HCT116 (cell line): ENCODE measurements around the gene AHRR. TPM values are rescaled to one million over a fixed set of nuclear protein-coding genes. Genes with fewer than 3 reads are reported as not detected.

Experiments used
- ATAC-seq: fragments of 200-7000 bp; cut with Tn5 transposase; 2 replicates; pipeline ENCODE4 v1.9.1; 2020; ENCODE audit warnings: mild to moderate bottlenecking, moderate library complexity
- BruUV-seq: library from RNA; stranded (reverse); fragments of 400-500 nt; replicated peaks from 2 replicates; lab custom pipeline; 2021; lab: Mats Ljungman, UMichigan
- CTCF ChIA-PET: fragments of 300-600 bp; sonication (Branson Sonifier 250); formaldehyde crosslinking; loops from one replicate; lab custom pipeline; 2021; ENCODE audit warnings: antibody characterized with exemption; lab: Charles Lee
- POLR2A ChIA-PET: fragments of 300-600, 350-600 bp; sonication (Branson Sonifier 250); formaldehyde crosslinking; loops from one replicate; lab custom pipeline; 2021; ENCODE audit warnings: antibody characterized with exemption; lab: Charles Lee
- RAD21 ChIA-PET, 2 experiments: fragments of 300-600 bp; sonication (Branson Sonifier 250); formaldehyde crosslinking; loops; one replicate each; lab custom pipeline; 2023; ENCODE audit warnings: low total read pairs in 2 of 2; ENCODE audit not compliant: uncharacterized antibody in 2 of 2, unreplicated experiment in 2 of 2, low non-redundant PET in 1 of 2; lab: Charles Lee
- DNase-seq: peaks from one replicate; pipeline ENCODE4 v3.0.0-alpha.2; 2010; ENCODE audit warnings: low read depth, low spot score
- H2AFZ ChIP-seq: fragments of 200-600 bp; shearing (Covaris generic), sonication (generic); 2 replicates; pipeline ENCODE4 v1.6.1; 2017; ENCODE audit warnings: low read depth, mixed run types, mixed read lengths, antibody characterized with exemption, low read length; ENCODE audit not compliant: poor library complexity, severe bottlenecking
- H3K27ac ChIP-seq: 2 replicates; pipeline ENCODE4 v1.5.1; 2012; ENCODE audit warnings: low read depth, low read length
- H3K27me3 ChIP-seq: fragments of 200-600 bp; sonication (generic); 2 replicates; pipeline ENCODE4 v1.6.1; 2016; ENCODE audit warnings: mixed run types, low read length, mixed read lengths; ENCODE audit not compliant: insufficient read depth
- H3K36me3 ChIP-seq, 2 experiments: fragments of 200-500 bp in 1 of 2; fragments of 200-600 bp in 1 of 2; sonication (Bioruptor generic) in 1 of 2; sonication (generic) in 1 of 2; 2 replicates each; pipeline versions ENCODE4 v1.5.1 to v1.6.1; 2014 to 2016; ENCODE audit warnings: low read length in 2 of 2, inconsistent platforms in 1 of 2, mixed read lengths in 1 of 2, mixed run types in 1 of 2; ENCODE audit not compliant: insufficient read depth in 2 of 2, control insufficient read depth in 1 of 2
- H3K4me1 ChIP-seq, 2 experiments: fragments of 200-600 bp in 1 of 2; sonication (generic) in 1 of 2; 2 replicates each; pipeline versions ENCODE4 v1.5.1 to v1.6.1; 2012 to 2017; ENCODE audit warnings: low read length in 2 of 2, inconsistent platforms in 1 of 2, mild to moderate bottlenecking in 1 of 2, mixed read lengths in 1 of 2, mixed run types in 1 of 2, moderate library complexity in 1 of 2; ENCODE audit not compliant: insufficient read depth in 2 of 2, control insufficient read depth in 1 of 2
- H3K4me2 ChIP-seq: fragments of 200-600 bp; sonication (generic); 2 replicates; pipeline ENCODE4 v1.6.1; 2017; ENCODE audit warnings: mixed run types, low read length, mixed read lengths
- H3K4me3 ChIP-seq, 2 experiments: fragments of 200-600 bp in 1 of 2; sonication (generic) in 1 of 2; replicated peaks in 1 of 2; 2 replicates each; pipeline ENCODE4 v1.5.1; 2011 to 2016; ENCODE audit warnings: low read length in 2 of 2, control low read depth in 1 of 2, low read depth in 1 of 2, mild to moderate bottlenecking in 1 of 2, mixed read lengths in 1 of 2, mixed run types in 1 of 2
- H3K79me2 ChIP-seq: fragments of 200-600 bp; sonication (generic); 2 replicates; pipeline ENCODE4 v1.6.1; 2017; ENCODE audit warnings: mild to moderate bottlenecking, mixed run types, low read length, moderate library complexity, mixed read lengths; ENCODE audit not compliant: insufficient read depth
- H3K9ac ChIP-seq: fragments of 200-600 bp; sonication (generic); 2 replicates; pipeline ENCODE4 v1.6.1; 2016; ENCODE audit warnings: low read length, mixed read lengths
- H3K9me2 ChIP-seq: fragments of 200-600 bp; sonication (generic), shearing (Covaris generic); 2 replicates; pipeline ENCODE4 v1.6.1; 2017; ENCODE audit warnings: mixed run types, mild to moderate bottlenecking, moderate library complexity; ENCODE audit not compliant: insufficient read depth
- H3K9me3 ChIP-seq, 2 experiments: fragments of 200-500 bp in 1 of 2; fragments of 200-600 bp in 1 of 2; sonication (Bioruptor generic) in 1 of 2; sonication (generic) in 1 of 2; 2 replicates each; pipeline ENCODE4 v1.6.1; 2014 to 2017; ENCODE audit warnings: low read length in 2 of 2, mixed read lengths in 2 of 2, inconsistent platforms in 1 of 2, low read depth in 1 of 2, mild to moderate bottlenecking in 1 of 2, mixed run types in 1 of 2, moderate library complexity in 1 of 2; ENCODE audit not compliant: control insufficient read depth in 1 of 2, insufficient read depth in 1 of 2
- H4K20me1 ChIP-seq: fragments of 200-600 bp; sonication (generic), shearing (Covaris generic); 2 replicates; pipeline ENCODE4 v1.6.1; 2017; ENCODE audit warnings: mixed run types, mild to moderate bottlenecking, moderate library complexity; ENCODE audit not compliant: insufficient read depth
- CBX3 ChIP-seq: IDR thresholded peaks from 2 replicates; pipeline ENCODE4 v1.6.1; 2012; ENCODE audit warnings: low read depth
- CEBPB ChIP-seq: IDR thresholded peaks from 2 replicates; pipeline ENCODE4 v1.6.1; 2012; ENCODE audit warnings: low read depth
- EGR1 ChIP-seq: IDR thresholded peaks from 2 replicates; pipeline ENCODE4 v1.6.1; 2012; ENCODE audit warnings: low read depth
- ELF1 ChIP-seq: IDR thresholded peaks from 2 replicates; pipeline ENCODE4 v1.6.1; 2012; ENCODE audit warnings: low read depth, borderline replicate concordance
- EZH2phosphoT487 ChIP-seq: fragments of 200-600 bp; IDR thresholded peaks from 2 replicates; pipeline ENCODE4 v1.6.1; 2018; ENCODE audit warnings: antibody characterized with exemption, borderline replicate concordance
- FOSL1 ChIP-seq: IDR thresholded peaks from 2 replicates; pipeline ENCODE4 v1.6.1; 2012; ENCODE audit warnings: low read depth
- JUND ChIP-seq: IDR thresholded peaks from 2 replicates; pipeline ENCODE4 v1.6.1; 2012
- POLR2A ChIP-seq: IDR thresholded peaks from 2 replicates; pipeline ENCODE4 v1.7.0; 2011; ENCODE audit warnings: borderline replicate concordance; ENCODE audit not compliant: insufficient read depth, insufficient read length; ENCODE audit errors: extremely low read depth
- POLR2AphosphoS5 ChIP-seq: IDR thresholded peaks from 2 replicates; pipeline ENCODE4 v1.6.1; 2011; ENCODE audit warnings: mild to moderate bottlenecking, low read depth, low read length, moderate library complexity
- RAD21 ChIP-seq: IDR thresholded peaks from 2 replicates; pipeline ENCODE4 v1.6.1; 2012; ENCODE audit warnings: low read depth, mild to moderate bottlenecking
- SIN3A ChIP-seq: IDR thresholded peaks from 2 replicates; pipeline ENCODE4 v1.6.1; 2012; ENCODE audit warnings: low read depth
- SP1 ChIP-seq: IDR thresholded peaks from 2 replicates; pipeline ENCODE4 v1.6.1; 2012; ENCODE audit warnings: low read depth
- SRF ChIP-seq: IDR thresholded peaks from 2 replicates; pipeline ENCODE4 v1.6.1; 2012; ENCODE audit warnings: low read depth
- TCF7L2 ChIP-seq: IDR thresholded peaks from 2 replicates; pipeline ENCODE4 v1.7.0; 2011; ENCODE audit warnings: borderline replicate concordance, inconsistent platforms; ENCODE audit not compliant: insufficient read depth, insufficient read length; ENCODE audit errors: extremely low read depth
- ZFX ChIP-seq: fragments of 450-650 bp; IDR thresholded peaks from 2 replicates; pipeline ENCODE4 v1.6.1; 2017
- ZNF274 ChIP-seq: fragments of 200-500 bp; sonication (Bioruptor generic); IDR thresholded peaks from 2 replicates; pipeline ENCODE4 v1.6.1; 2014; ENCODE audit warnings: mild to moderate bottlenecking, low read depth, low read length, inconsistent platforms
- intact Hi-C: fragments of 100-400 bp; cut with micrococcal nuclease; formaldehyde crosslinking; loops from 2 replicates; pipeline ENCODE4 v1.10.0; 2022
- total RNA-seq: library from RNA; stranded (reverse); gene quantifications from one replicate; pipeline ENCODE4 v1.2.1, GENCODE V29; 2021; ENCODE audit not compliant: unreplicated experiment
- TF ChIP-seq, protein P1 (sequence below): IDR thresholded peaks from 2 replicates; pipeline ENCODE4 v1.6.1; 2012
- TF ChIP-seq, protein P2 (sequence below), 3 experiments: fragments of 200-600 bp in 1 of 3; sonication (generic) in 1 of 3; IDR thresholded peaks in 2 of 3; conservative IDR thresholded peaks in 1 of 3; 2 replicates each; pipeline ENCODE4 v1.5.1; 2012 to 2017; ENCODE audit warnings: low read depth in 2 of 3, low read length in 2 of 3, antibody characterized with exemption in 1 of 3, borderline replicate concordance in 1 of 3, control low read depth in 1 of 3, mild to moderate bottlenecking in 1 of 3, mixed read lengths in 1 of 3, mixed run types in 1 of 3, moderate library complexity in 1 of 3; ENCODE audit not compliant: insufficient read depth in 1 of 3
- TF ChIP-seq, protein P3 (sequence below): IDR thresholded peaks from 2 replicates; pipeline ENCODE4 v1.6.1; 2011; ENCODE audit warnings: mild to moderate bottlenecking, low read length, moderate library complexity; ENCODE audit not compliant: insufficient replicate concordance; ENCODE audit errors: extremely low read depth
- TF ChIP-seq, protein P4 (sequence below): IDR thresholded peaks from 2 replicates; pipeline ENCODE4 v1.6.1; 2012

The AHRR gene
- total RNA-seq, 1 experiment from 2014 or later: 12.7 TPM

DNA sequence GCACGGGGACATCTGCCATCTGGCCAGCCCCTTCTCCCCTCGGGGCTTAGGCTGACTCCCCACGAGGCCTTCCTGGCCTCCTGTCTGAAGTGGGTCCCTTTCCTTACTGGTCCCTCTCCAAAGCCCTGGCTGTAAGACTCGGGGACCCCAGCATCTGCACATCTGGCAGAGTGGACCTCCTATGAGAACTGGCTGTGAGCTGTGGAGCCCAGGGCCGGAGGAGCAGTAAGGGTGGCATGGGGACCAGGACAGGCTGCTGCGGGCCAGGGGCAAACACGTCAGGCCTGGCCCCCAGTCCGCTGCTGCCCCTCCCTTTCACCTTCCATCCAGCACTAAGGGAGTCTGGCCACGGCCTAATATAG, 155.3 kb downstream of the AHRR start:
- DNase-seq (no peak), ATAC-seq (no peak)
- Histone ChIP-seq H3K27ac (no peak overlapping the region), H3K4me1 (peaks cover under 1 to 26% of the 10 kb centered on the region in 2 experiments; a peak in 3 of 4 replicates), H3K9me3 (no peaks in the 10 kb centered on the region), H3K4me3 (no peak overlapping the region), H2AFZ (no peak overlapping the region), H3K79me2 (peaks cover 10% of the 10 kb centered on the region), H3K9me2 (no peaks in the 10 kb centered on the region), H3K4me2 (no peak overlapping the region)
- ChIA-PET POLR2A (no interaction called here), RAD21 (no interaction called here)
- intact Hi-C loops: no loop called here
- TF ChIP-seq ZNF274 (no peak), SP1 (no peak), POLR2A (no peak), CEBPB (no peak), POLR2AphosphoS5 (no peak), JUND (no peak), EZH2phosphoT487 (no peak), ZFX (no peak; the same call in 1 of the 2 replicates), FOSL1 (no peak), RAD21 (no peak), TCF7L2 (no peak), ELF1 (no peak), EGR1 (no peak), CBX3 (no peak), SIN3A (no peak), SRF (no peak)
- TF ChIP-seq, protein P1, sequence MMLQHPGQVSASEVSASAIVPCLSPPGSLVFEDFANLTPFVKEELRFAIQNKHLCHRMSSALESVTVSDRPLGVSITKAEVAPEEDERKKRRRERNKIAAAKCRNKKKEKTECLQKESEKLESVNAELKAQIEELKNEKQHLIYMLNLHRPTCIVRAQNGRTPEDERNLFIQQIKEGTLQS: no peak
- TF ChIP-seq, protein P2, sequence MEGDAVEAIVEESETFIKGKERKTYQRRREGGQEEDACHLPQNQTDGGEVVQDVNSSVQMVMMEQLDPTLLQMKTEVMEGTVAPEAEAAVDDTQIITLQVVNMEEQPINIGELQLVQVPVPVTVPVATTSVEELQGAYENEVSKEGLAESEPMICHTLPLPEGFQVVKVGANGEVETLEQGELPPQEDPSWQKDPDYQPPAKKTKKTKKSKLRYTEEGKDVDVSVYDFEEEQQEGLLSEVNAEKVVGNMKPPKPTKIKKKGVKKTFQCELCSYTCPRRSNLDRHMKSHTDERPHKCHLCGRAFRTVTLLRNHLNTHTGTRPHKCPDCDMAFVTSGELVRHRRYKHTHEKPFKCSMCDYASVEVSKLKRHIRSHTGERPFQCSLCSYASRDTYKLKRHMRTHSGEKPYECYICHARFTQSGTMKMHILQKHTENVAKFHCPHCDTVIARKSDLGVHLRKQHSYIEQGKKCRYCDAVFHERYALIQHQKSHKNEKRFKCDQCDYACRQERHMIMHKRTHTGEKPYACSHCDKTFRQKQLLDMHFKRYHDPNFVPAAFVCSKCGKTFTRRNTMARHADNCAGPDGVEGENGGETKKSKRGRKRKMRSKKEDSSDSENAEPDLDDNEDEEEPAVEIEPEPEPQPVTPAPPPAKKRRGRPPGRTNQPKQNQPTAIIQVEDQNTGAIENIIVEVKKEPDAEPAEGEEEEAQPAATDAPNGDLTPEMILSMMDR (IDR thresholded peaks at IDR 0.05 in 2 of 3, conservative IDR thresholded peaks at IDR 0.05 in 1 of 3; ENCODE audit: borderline replicate concordance in 1 of 3, insufficient read depth in 1 of 3, low read depth in 2 of 3, low read length in 2 of 3): no peak
- TF ChIP-seq, protein P3, sequence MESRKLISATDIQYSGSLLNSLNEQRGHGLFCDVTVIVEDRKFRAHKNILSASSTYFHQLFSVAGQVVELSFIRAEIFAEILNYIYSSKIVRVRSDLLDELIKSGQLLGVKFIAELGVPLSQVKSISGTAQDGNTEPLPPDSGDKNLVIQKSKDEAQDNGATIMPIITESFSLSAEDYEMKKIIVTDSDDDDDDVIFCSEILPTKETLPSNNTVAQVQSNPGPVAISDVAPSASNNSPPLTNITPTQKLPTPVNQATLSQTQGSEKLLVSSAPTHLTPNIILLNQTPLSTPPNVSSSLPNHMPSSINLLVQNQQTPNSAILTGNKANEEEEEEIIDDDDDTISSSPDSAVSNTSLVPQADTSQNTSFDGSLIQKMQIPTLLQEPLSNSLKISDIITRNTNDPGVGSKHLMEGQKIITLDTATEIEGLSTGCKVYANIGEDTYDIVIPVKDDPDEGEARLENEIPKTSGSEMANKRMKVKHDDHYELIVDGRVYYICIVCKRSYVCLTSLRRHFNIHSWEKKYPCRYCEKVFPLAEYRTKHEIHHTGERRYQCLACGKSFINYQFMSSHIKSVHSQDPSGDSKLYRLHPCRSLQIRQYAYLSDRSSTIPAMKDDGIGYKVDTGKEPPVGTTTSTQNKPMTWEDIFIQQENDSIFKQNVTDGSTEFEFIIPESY: no peak
- TF ChIP-seq, protein P4, sequence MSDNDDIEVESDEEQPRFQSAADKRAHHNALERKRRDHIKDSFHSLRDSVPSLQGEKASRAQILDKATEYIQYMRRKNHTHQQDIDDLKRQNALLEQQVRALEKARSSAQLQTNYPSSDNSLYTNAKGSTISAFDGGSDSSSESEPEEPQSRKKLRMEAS: no peak
- TF ChIP-seq, all 23 proteins: peak for 0
- CTCF ChIA-PET: no interaction called here
- no peaks in the 10 kb centered on the region for H3K36me3 ChIP-seq
- no peaks in the 10 kb centered on the region for H4K20me1 ChIP-seq
- no TSS peak for BruUV-seq
- H3K27me3 ChIP-seq: no peaks in the 10 kb centered on the region
- H3K9ac ChIP-seq: no peak overlapping the region
